Stimulated activated CD8-positive, alpha-beta memory T cell treated with anti-CD3 and anti-CD28 coated beads, Interleukin-7, amount 100 ng/mL, for 48 hours (primary cell): ENCODE data around the gene SEC14L5.
A peak's percentile ranks its signal among the peaks of the same experiment; 100 is the strongest.
"Not testable (repeated sequence)": the region's sequence is repeated elsewhere in the genome, so short reads cannot be mapped to it uniquely, and the experiment has no call there.

Experiments
- DNase-seq, 2 donors: peaks; one replicate each; pipeline ENCODE4 v3.0.0-alpha.2; 2020; ENCODE audit warnings: low read depth in 1 of 2; ENCODE audit errors: extremely low read depth in 1 of 2

The SEC14L5 gene

GRCh38 chr16:5032748-5033167 lies 74.6 kb downstream of the SEC14L5 start:
- DNase-seq = no peak

GRCh38 chr16:5033256-5034166 lies 75.4 kb downstream of the SEC14L5 start, which contains the start of gene NAGPA:
TSS of gene NAGPA (minus strand) at chr16:5033935. CDS start at chr16:5033914, 21 bp downstream.
- DNase-seq = peak; percentile 59 to 71

GRCh38 chr16:5034167-5034523 lies 76.0 kb downstream of the SEC14L5 start:
- DNase-seq = no peak

- no peak for DNase-seq
Observed at GRCh38 chr16:5035909-5036227, 77.7 kb downstream of the SEC14L5 start.

DNA sequence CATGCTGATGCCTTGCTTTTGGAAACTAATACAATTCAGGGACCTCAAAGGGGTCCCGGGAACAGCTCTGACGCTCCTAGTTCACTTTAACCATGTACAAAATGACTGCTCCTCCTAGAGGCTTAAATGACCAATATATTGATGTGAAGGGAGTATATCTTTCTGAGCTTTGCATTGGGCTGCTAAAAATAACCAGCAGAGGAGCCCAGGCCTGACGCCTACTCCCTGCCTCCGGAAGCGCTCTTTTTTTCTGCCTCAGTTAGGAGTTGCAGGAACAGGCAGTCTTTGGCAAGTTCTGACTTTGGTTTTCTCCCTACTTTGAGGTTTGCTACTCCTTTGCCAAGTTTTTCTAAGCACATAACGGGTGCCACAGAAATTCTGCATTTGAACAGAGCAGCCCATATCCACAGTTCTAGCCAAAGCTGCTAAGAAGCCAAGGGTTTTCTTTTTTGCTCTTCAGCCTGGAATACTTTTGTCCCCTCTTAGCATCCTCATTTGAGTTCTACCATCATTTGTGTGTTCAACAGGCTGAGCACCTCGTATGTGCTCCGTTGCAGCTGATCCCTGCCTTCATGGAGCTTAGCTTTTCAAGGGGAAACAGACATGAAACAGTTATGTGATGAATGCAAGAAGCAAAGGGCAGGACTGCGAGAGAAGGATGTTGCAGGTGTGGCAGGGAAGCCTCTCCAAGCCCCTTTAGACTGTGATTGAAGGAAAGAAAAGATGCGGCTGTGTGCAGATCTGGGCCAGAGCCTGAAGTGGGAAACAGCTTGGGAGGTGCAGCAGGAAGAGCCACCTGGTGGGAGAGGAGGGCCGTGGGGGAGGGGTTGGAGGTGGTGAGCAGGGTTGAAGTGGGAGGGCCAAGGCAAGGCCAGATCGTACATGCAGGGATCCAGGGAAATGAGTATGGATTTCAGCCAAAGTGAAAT lies 78.4 kb downstream of the SEC14L5 start:
- no peak for DNase-seq

DNA sequence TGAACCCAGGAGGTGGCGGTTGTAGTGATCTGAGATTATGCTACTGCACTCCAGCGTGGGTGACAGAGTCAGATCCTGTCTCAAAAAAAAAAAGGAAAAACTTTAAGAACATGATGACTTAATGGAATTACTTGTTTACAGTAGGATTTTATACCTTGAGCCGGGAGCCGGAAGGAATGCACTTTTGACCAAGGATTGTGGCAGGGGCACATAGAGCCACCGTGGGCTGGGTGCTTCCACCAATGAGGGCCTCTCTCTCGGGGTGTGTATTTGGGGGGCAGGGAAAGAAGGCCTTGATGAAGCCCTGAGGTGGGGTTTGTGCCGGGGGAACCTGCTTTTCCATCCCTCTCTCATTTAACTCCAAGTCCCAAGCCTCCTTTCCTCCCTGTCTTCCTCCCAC lies 82.3 kb downstream of the SEC14L5 start:
- DNase-seq = no peak

- DNase-seq = no peak
Observed at GRCh38 chr16:5041600-5042133, 83.5 kb downstream of the SEC14L5 start.

- DNase-seq = no peak
Observed at GRCh38 chr16:5042574-5043171, 84.5 kb downstream of the SEC14L5 start.

DNA sequence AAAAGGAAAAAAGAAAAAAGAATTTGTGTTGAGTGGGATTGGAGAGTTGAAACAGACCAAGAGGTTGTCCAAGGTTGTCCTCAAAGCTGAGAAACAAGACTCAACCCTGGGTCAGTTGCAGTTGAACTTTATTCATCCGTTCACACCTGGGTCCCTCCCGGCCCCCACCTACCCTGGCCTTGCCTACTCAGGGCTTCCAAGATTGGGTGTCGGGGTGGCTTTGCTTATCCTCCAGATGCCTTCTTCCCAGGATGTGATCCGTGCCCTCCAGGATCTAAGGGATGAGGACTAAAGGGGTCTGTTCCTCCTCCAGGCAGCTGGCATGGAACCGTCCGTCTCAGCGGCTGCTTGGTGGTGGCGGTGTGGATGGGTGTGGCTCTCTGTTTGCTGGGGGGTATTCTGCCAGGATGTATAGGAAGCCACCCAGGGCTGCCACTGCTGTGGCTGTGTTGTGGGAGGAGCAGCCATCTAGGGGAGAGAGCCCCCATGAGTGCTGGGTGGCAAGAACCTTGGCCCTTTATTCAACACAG lies 85.9 kb downstream of the SEC14L5 start:
- DNase-seq = no peak

DNA sequence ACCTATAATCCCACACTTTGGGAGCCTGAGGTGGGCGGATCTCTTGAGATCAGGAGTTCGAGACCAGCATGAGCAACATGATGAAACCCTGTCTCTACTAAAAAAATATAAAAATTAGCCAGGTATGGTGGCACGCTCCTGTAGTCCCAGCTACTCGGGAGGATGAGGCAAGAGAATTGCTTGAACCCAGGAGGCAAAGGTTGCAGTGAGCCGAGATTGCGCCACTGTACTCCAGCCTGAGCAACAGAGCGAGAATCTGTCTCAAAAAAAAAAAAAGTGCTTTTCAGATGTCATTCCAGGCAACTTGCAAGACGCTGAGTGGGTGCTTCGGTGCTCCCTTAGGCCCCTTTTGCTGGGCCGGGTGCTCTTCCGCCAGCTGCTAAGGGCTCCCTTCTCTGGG lies 86.5 kb downstream of the SEC14L5 start:
- DNase-seq = not testable (repeated sequence)

- no peak for DNase-seq
Observed at GRCh38 chr16:5045499-5046115, 87.5 kb downstream of the SEC14L5 start.

GRCh38 chr16:5046914-5047313 lies 88.8 kb downstream of the SEC14L5 start:
- DNase-seq = no peak

DNA sequence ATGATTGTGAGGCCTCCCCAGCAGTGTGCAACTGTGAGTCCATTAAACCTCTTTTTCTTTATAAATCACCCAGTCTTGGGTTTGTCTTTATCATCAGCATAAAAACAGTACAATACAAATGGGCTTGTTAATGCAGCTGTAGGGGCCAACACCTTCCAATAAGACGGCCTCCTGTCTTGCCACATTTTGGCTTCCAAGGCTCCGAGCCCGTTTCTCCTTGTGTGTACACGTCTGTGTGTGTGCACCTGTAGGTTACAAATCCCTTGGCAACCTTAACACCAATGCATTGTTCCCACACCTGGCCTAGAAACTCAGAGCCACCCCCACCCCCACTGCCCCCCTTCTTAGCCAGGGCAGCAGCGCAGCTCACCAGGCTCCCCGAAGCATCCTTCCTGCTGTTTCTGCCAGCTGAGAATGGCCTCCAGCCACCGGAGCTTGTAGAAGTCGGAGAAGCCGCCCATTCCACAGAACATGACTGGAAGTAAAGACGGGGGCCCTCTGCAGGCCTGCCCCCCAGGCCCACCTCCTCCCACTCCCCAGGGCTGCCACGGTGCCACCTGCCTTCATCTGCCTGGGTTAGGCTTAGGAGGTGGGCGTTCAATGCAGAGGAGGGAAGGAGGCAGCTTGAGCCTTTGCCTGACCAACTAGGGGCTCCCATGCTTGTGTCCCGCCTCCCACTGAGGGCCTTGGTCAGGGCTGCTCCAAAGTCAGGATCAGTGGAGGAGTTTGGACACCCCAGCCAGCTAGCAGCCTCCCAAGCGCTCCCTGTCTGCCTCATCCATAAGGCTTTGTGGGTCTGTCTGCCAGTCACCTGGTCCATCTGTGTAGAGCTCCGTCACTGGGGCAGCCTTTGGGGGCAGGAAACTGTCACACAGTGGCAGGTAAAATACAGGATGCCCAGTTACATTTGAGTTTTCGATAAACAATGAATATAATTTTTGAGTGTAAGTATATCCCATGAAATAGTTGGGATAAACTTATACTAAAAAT lies 97.0 kb downstream of the SEC14L5 start:
- no peak for DNase-seq

- DNase-seq = peak; percentile 21 to 43
Observed at GRCh38 chr16:5056352-5056751, 98.2 kb downstream of the SEC14L5 start.

- no peak for DNase-seq
Observed at GRCh38 chr16:5058476-5058875, 100.3 kb downstream of the SEC14L5 start.

- DNase-seq = no peak
Observed at GRCh38 chr16:5059386-5060072, 101.4 kb downstream of the SEC14L5 start.

DNA sequence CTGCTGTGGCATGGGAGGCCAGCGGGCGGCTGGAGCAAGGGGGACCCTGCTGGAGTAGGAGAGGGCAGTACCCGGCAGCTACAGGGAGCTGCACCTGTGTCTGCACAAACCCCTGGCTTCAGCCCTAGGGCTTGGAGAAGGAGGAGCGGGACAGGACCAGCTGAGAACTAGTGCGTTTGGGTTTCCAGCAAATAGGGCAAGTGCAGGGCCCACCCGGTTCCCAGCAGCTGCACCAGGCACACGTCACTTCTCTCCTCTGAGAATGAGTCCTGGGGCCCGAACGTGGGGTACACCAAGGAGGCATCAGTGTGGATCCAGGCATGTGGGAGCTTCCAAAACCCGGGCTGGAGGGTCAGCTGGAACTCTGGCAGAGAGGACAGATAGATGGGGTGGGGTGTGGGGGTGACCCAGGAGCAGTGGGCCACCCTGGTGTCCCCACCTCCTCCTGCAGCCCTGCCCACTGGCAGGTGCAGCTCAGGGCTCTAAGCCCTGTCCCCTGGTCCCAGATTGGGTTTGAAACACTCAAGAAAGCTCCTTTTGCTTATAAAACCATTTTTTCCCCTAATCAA lies 102.0 kb downstream of the SEC14L5 start:
- no peak for DNase-seq

DNA sequence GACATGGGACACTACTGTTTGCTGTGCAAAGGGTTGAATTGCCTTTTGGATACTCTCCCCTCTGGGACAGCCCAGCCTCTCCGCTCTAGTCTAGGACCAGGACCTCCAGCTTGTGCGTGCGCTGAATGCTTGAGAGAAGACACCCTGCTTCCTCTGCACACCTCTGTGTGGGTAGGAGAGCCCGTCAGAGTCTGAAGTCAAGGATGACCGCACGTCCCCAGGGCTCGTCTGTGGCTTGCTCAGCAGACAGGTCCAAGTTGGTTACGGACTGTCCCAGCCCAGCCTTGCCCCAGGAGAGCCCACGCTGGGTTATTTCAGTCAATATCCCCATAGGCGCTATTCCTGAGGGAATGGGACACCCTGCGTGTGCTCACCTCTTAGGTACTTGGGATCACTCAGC lies 103.9 kb downstream of the SEC14L5 start:
- DNase-seq = no peak
